ENCODE data around the gene PARD3. TPM values are rescaled to one million over a fixed set of nuclear protein-coding genes. Genes with fewer than 3 reads are reported as not detected.

The PARD3 gene
- total RNA-seq, 4 donors from 2014 or later, result 115 to 226 (median 141) TPM

- no peak for DNase-seq (ENCODE audit: low spot score in 2 of 2)
These were observed 440.6 kb downstream of the PARD3 start for GRCh38 chr10:34374356-34375045.

GRCh38 chr10:34373211-34373610 lies 441.9 kb downstream of the PARD3 start:
- Histone ChIP-seq H3K27me3 (no peaks in the 10 kb centered on the region), H3K36me3 (peaks cover 31% of the 10 kb centered on the region), H3K4me1 (no peaks in the 10 kb centered on the region), H3K27ac (no peak overlapping the region), H3K4me3 (no peak overlapping the region), H3K9me3 (no peaks in the 10 kb centered on the region)
- no peak for TF ChIP-seq POLR2A (IDR thresholded peaks at IDR 0.05)
- no peak for TF ChIP-seq EP300 (IDR thresholded peaks at IDR 0.05)
- TF ChIP-seq POLR2AphosphoS5 (IDR thresholded peaks at IDR 0.05), result no peak
- TF ChIP-seq, protein P1, sequence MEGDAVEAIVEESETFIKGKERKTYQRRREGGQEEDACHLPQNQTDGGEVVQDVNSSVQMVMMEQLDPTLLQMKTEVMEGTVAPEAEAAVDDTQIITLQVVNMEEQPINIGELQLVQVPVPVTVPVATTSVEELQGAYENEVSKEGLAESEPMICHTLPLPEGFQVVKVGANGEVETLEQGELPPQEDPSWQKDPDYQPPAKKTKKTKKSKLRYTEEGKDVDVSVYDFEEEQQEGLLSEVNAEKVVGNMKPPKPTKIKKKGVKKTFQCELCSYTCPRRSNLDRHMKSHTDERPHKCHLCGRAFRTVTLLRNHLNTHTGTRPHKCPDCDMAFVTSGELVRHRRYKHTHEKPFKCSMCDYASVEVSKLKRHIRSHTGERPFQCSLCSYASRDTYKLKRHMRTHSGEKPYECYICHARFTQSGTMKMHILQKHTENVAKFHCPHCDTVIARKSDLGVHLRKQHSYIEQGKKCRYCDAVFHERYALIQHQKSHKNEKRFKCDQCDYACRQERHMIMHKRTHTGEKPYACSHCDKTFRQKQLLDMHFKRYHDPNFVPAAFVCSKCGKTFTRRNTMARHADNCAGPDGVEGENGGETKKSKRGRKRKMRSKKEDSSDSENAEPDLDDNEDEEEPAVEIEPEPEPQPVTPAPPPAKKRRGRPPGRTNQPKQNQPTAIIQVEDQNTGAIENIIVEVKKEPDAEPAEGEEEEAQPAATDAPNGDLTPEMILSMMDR (IDR thresholded peaks at IDR 0.05), result no peak
- 60% methylated on average over 4 of the region's 4 CpGs for WGBS
- DNase-seq (ENCODE audit: low spot score in 2 of 2), result no peak

More at GRCh38 chr10:34374356-34375045, 440.6 kb downstream of the PARD3 start:
- Histone ChIP-seq H3K36me3 (peaks cover 29% of the 10 kb centered on the region), H3K4me1 (no peaks in the 10 kb centered on the region), H3K4me3 (no peak overlapping the region), H3K27ac (no peak overlapping the region), H3K27me3 (no peaks in the 10 kb centered on the region), H3K9me3 (no peaks in the 10 kb centered on the region)
- WGBS, result 76% methylated on average over 6 of the region's 6 CpGs
- TF ChIP-seq EP300 (IDR thresholded peaks at IDR 0.05), result no peak
- TF ChIP-seq, protein P1 (IDR thresholded peaks at IDR 0.05), result no peak
- no peak for TF ChIP-seq POLR2A (IDR thresholded peaks at IDR 0.05)
- TF ChIP-seq POLR2AphosphoS5 (IDR thresholded peaks at IDR 0.05), result no peak

GRCh38 chr10:34372509-34372908 lies 442.6 kb downstream of the PARD3 start:
- H3K27ac ChIP-seq, result no peak overlapping the region
- no peaks in the 10 kb centered on the region for H3K27me3 ChIP-seq
- H3K9me3 ChIP-seq, result no peaks in the 10 kb centered on the region
- peaks cover 37% of the 10 kb centered on the region for H3K36me3 ChIP-seq
- no peak overlapping the region for H3K4me3 ChIP-seq
- no peak for DNase-seq (ENCODE audit: low spot score in 2 of 2)
- no peaks in the 10 kb centered on the region for H3K4me1 ChIP-seq
- no peak for TF ChIP-seq POLR2AphosphoS5 (IDR thresholded peaks at IDR 0.05)
- no peak for TF ChIP-seq EP300 (IDR thresholded peaks at IDR 0.05)
- no peak for TF ChIP-seq POLR2A (IDR thresholded peaks at IDR 0.05)
- TF ChIP-seq, protein P1 (IDR thresholded peaks at IDR 0.05), result no peak

GRCh38 chr10:34370126-34370525 lies 445.0 kb downstream of the PARD3 start:
- WGBS, result 83% methylated on average over 5 of the region's 5 CpGs
- Histone ChIP-seq H3K4me3 (no peak overlapping the region), H3K9me3 (no peaks in the 10 kb centered on the region), H3K27ac (no peak overlapping the region), H3K36me3 (peaks cover 40% of the 10 kb centered on the region), H3K4me1 (no peaks in the 10 kb centered on the region), H3K27me3 (no peaks in the 10 kb centered on the region)
- no peak for TF ChIP-seq POLR2AphosphoS5 (IDR thresholded peaks at IDR 0.05)
- TF ChIP-seq, protein P1 (IDR thresholded peaks at IDR 0.05), result no peak
- no peak for TF ChIP-seq POLR2A (IDR thresholded peaks at IDR 0.05)
- no peak for TF ChIP-seq EP300 (IDR thresholded peaks at IDR 0.05)
- no peak for DNase-seq (ENCODE audit: low spot score in 2 of 2)

- Histone ChIP-seq H3K4me3 (no peak overlapping the region), H3K27ac (no peak overlapping the region), H3K36me3 (peaks cover 34% of the 10 kb centered on the region), H3K4me1 (no peaks in the 10 kb centered on the region), H3K27me3 (no peaks in the 10 kb centered on the region), H3K9me3 (no peaks in the 10 kb centered on the region)
- 93% methylated on average over 3 of the region's 3 CpGs for WGBS
- DNase-seq (ENCODE audit: low spot score in 2 of 2), result no peak
- TF ChIP-seq, protein P1 (IDR thresholded peaks at IDR 0.05), result no peak
- TF ChIP-seq EP300 (IDR thresholded peaks at IDR 0.05) (no peak), POLR2A (IDR thresholded peaks at IDR 0.05) (no peak), POLR2AphosphoS5 (IDR thresholded peaks at IDR 0.05) (no peak)
These were observed 446.0 kb downstream of the PARD3 start for GRCh38 chr10:34369120-34369519.
